Activated CD4-positive, alpha-beta T cell treated with anti-CD3 and anti-CD28 coated beads, Interleukin-2, amount 50 U/mL, for 48 hours (primary cell): ENCODE data around the gene SV2B.
"Not testable (repeated sequence)": the region's sequence is repeated elsewhere in the genome, so short reads cannot be mapped to it uniquely, and the experiment has no call there.

Experiments
- DNase-seq, 2 experiments: peaks; one replicate each; pipeline ENCODE4 v3.0.0-alpha.2; 2020

SV2B gene

DNA sequence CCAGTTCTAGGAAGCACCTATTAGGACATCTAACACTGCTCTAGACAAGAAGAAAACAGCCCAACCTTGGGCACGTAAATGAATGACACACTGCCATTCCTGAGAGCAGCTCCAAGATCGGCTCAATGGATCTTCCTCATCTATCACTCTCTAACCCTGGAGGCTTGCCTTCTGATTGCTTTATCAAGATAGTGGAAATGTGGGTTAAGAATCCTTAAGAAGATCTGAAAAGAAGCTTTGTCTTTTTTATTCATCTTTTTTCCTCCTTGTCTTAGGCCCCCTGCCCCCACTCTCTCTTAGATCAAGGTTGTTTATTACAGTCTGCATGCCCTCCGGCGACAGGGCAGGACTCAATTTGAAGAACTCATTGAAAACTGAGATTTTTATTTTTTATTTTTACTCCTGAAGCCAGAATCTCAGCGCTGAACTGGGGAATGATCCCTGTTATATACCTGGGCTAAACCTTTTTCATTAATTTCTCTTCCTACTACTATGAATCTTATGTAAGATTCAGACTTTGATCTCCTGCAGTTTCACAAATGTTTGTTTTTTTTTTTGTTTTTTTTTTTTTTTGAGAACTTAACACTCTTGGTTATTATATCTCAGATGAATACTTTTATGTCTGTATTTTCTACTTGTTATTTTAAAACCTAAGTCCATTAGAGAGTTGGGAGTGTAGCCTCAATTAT, 219.5 kb downstream of the SV2B start:
- no peak for DNase-seq

GRCh38 chr15:91320101-91320500, 220.0 kb downstream of the SV2B start:
- no peak for DNase-seq

DNA sequence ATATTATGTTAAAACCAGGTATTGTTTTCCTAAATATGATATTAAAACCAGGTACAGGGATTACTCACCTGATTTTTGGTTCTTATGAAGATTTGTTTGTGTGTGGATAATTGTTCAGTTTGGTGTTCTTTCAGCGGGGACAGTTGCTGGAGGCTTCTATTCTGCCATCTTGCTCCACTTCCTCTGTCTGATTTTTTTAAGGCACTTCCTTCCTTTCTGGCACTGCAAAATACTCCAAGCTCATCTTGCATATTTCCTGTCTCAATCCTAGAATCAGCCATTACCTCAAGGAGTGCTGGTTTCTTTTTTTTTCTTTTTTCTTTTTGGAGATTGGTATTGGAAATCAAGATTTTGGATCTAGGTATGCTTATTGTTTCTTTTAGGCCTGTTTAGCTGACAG, 229.9 kb downstream of the SV2B start:
- DNase-seq = no peak

DNA sequence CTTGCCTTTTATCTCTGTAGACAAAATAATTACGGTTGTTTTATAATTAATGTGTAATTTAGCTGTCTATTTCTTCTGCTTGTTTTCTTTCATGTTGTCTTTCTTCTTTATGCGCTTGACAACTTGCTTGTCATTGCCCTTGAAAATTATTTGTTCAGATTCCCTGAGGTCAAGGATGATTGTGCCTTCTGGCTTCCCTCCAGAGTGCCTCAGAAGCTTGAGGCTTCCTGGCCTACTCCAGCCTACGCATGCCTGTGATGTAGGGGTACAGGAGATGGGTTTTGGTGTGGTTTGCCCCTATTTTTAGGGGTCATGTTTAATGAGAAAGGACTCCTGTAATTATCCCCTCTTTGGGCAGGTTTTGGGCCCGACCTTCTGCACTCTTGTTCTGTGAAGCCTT, 231.5 kb downstream of the SV2B start:
- no peak for DNase-seq

- no peak for DNase-seq
Observed at GRCh38 chr15:91335702-91336101, 235.6 kb downstream of the SV2B start.

DNA sequence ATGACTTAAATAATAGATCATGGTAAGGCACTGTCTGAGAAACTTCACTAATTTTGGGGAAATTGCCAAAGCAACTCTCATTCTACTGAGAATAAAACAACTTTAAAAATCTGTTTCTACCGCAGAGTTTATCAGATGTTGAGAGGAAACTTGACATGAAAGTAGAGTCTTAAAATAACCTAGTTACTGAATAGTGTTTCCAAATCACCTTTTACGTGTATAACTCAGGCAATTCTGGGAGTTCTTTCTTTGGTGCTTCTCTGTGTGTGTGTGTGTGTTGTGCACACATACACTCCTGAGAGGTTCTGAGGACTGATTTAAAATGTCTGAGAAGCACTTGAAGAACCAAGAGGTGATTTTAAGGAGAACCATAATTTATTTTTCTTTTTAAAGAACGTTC, 236.6 kb downstream of the SV2B start:
- no peak for DNase-seq

GRCh38 chr15:91338766-91339165, 238.7 kb downstream of the SV2B start:
- DNase-seq = peak; percentile 10 to 12

DNA sequence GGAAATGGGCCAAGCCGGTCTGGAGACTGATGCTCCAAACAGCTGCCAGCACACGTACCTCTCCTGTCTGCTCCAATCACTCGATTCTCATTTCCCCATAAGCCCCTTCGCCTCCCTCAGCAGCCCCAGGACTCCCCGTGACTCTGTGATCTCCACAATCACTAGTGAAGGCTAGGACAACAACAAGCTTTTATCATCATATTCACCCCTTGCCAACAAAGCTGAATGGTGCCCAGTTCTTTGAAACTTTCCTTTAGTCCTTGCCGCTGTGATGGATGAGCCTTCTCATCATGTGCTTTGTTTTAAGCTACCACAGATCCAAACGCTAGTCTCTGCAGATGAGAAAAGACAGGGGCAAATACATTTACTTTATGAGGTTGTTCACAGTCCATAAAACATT, 242.0 kb downstream of the SV2B start:
- DNase-seq = no peak

GRCh38 chr15:91344912-91345311, 244.9 kb downstream of the SV2B start:
- not testable (repeated sequence) for DNase-seq

GRCh38 chr15:91345736-91346135, 245.7 kb downstream of the SV2B start:
- DNase-seq = no peak

DNA sequence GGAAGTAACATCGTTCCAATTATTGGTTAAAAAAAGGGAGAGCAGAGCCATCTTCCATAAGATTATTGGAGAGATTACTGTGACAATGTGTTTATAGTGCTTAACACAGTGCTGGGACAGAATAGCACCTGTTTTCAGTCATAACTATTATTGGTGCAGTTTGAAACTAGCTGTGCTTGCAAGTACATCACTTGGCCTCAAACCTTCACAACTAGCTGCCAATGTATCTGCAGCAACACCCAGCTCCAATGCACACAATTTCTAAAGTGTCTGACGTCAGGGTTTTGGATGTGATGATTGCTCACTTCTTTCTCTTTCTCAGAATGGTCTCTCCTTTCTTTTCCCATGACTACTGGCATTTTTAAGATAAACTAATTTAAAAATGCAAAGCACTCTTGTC, 246.2 kb downstream of the SV2B start:
- DNase-seq = no peak

DNA sequence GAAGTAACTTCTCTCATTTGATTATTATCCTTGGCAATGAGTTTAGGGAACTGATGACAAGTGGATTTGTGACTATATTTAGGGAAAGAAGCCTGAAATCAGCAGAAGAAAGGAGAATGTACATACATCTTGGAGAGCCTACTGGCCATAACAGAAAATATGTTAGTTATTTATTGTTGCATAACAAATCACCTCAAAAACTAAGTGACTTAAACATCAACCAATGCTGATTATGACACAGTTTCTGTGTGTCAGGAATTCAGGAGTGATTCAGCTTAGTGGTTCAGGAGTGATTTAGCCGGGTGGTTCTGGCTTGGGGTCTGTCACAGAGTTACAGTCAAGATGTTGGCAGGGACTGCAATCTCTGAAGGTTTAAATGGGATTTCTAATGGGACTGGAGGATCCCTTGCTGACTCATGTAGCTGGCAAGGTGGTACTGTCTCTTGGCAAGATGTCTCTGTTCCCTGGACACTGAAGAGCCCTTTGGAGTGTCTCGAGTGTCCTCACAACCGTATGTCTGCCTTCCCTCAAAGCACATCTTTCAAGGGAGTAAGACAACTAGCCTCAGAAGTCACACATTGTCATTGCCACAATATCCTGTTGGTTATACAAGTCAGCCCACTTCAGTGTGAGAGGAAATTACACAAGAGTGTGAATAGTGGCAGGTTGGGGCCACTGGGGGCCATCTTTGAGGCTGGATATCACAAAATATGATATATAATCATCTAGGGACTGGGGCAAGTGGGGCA, 248.9 kb downstream of the SV2B start:
- DNase-seq = no peak
